A673 (cell line): ENCODE data around the gene SLC22A5. TPM values are rescaled to one million over a fixed set of nuclear protein-coding genes. Genes with fewer than 3 reads are reported as not detected.
A peak's percentile ranks its signal among the peaks of the same experiment; 100 is the strongest.

Experiments used
- BruUV-seq: library from RNA; stranded (reverse); fragments of 400-500 nt; replicated peaks from 2 replicates; lab custom pipeline; 2021; lab: Mats Ljungman, UMichigan
- CTCF ChIA-PET: fragments of 300-600 bp; sonication (Branson Sonifier 250); formaldehyde crosslinking; loops from one replicate; lab custom pipeline; 2022; ENCODE audit warnings: antibody characterized with exemption; lab: Charles Lee
- POLR2A ChIA-PET: fragments of 300-600 bp; sonication (Branson Sonifier 250); formaldehyde crosslinking; loops from one replicate; lab custom pipeline; 2022; ENCODE audit warnings: antibody characterized with exemption; ENCODE audit not compliant: low non-redundant PET; lab: Charles Lee
- DNase-seq: peaks from one replicate; pipeline ENCODE4 v3.0.0-alpha.2; 2015; ENCODE audit warnings: low spot score
- H3K27ac ChIP-seq: fragments of 200-600 bp; sonication (generic); 2 replicates; pipeline ENCODE4 v1.5.1; 2016; ENCODE audit warnings: mixed run types, low read depth, mild to moderate bottlenecking, mixed read lengths, antibody characterized with exemption, low read length; ENCODE audit not compliant: poor library complexity, severe bottlenecking
- H3K27me3 ChIP-seq: fragments of 200-600 bp; sonication (generic); replicated peaks from 2 replicates; pipeline ENCODE4 v1.6.1; 2017; ENCODE audit warnings: mixed run types, low read depth, mild to moderate bottlenecking, mixed read lengths, antibody characterized with exemption, low read length; ENCODE audit not compliant: insufficient read depth, poor library complexity
- H3K36me3 ChIP-seq: fragments of 200-600 bp; sonication (generic); 2 replicates; pipeline ENCODE4 v1.6.1; 2016; ENCODE audit warnings: mixed run types, mild to moderate bottlenecking, mixed read lengths, antibody characterized with exemption, low read length; ENCODE audit not compliant: insufficient read depth, poor library complexity, severe bottlenecking
- H3K4me1 ChIP-seq: fragments of 200-600 bp; sonication (generic); 2 replicates; pipeline ENCODE4 v1.6.1; 2017; ENCODE audit warnings: mixed run types, mild to moderate bottlenecking, mixed read lengths, antibody characterized with exemption, low read length; ENCODE audit not compliant: insufficient read depth, poor library complexity, severe bottlenecking
- H3K4me3 ChIP-seq: fragments of 200-600 bp; sonication (generic); 2 replicates; pipeline ENCODE4 v1.5.1; 2016; ENCODE audit warnings: low read depth, mixed run types, mild to moderate bottlenecking, mixed read lengths, low read length; ENCODE audit not compliant: poor library complexity, severe bottlenecking
- H3K9me3 ChIP-seq: fragments of 200-600 bp; sonication (generic); 2 replicates; pipeline ENCODE4 v1.6.1; 2016; ENCODE audit warnings: mixed run types, low read depth, mild to moderate bottlenecking, mixed read lengths, antibody characterized with exemption, low read length; ENCODE audit not compliant: poor library complexity, severe bottlenecking
- EZH2 ChIP-seq: fragments of 200-600 bp; sonication (generic); IDR thresholded peaks from 2 replicates; pipeline ENCODE4 v1.6.1; 2017; ENCODE audit warnings: borderline replicate concordance, low read depth, mild to moderate bottlenecking, mixed read lengths, antibody characterized with exemption, low read length; ENCODE audit not compliant: poor library complexity, severe bottlenecking
- intact Hi-C: fragments of 100-400 bp; cut with micrococcal nuclease; formaldehyde crosslinking; loops from one replicate; pipeline ENCODE4 v1.10.0; 2022; ENCODE audit not compliant: unreplicated experiment
- total RNA-seq: library from RNA; stranded (reverse); gene quantifications from 2 replicates; pipeline ENCODE4 v1.2.3, GENCODE V29; 2021
- TF ChIP-seq, protein P1 (sequence below): fragments of 300-800, 200-600 bp; sonication (generic); conservative IDR thresholded peaks from 2 replicates; pipeline ENCODE4 v1.5.1; 2017; ENCODE audit warnings: low read depth, mild to moderate bottlenecking, antibody characterized with exemption, low read length, moderate library complexity, mixed read lengths

Gene SLC22A5
- total RNA-seq, 1 experiment from 2014 or later, result 3.0 TPM

DNA sequence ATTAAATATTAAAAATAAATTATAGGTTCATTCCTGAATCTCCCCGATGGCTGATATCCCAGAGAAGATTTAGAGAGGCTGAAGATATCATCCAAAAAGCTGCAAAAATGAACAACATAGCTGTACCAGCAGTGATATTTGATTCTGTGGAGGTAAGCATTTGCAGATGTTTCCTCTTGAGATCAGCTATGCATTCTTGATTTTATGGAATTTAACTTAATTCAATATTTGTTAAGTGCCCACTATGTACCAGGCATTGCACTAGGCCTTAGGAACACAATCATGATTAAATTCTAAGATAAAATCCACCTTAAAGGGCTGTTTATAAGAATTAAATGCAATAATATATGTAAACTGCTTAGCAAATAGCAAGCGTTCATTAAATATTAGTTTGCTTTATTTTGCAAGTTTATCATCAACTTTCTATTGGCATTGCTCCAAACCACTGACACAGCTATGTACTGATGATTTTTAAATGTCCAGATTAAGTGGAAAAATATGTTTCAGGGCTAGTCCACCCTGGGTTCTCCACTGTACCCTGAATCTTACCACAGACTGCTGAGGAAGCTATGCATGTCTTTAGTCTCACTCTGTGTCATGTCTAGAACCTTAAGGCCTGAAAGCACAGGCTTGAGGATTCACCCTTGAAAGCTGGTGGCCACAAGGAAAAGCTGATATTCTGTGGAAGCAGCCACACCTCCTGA is 42.1 kb upstream of the SLC22A5 start:
- H3K9me3 ChIP-seq, result no peaks in the 10 kb centered on the region
- ChIA-PET CTCF (no interaction called here), POLR2A (no interaction called here)
- no peak overlapping the region for H3K27ac ChIP-seq
- H3K4me1 ChIP-seq, result no peaks in the 10 kb centered on the region
- intact Hi-C loops, result no loop called here
- TF ChIP-seq, protein P1, sequence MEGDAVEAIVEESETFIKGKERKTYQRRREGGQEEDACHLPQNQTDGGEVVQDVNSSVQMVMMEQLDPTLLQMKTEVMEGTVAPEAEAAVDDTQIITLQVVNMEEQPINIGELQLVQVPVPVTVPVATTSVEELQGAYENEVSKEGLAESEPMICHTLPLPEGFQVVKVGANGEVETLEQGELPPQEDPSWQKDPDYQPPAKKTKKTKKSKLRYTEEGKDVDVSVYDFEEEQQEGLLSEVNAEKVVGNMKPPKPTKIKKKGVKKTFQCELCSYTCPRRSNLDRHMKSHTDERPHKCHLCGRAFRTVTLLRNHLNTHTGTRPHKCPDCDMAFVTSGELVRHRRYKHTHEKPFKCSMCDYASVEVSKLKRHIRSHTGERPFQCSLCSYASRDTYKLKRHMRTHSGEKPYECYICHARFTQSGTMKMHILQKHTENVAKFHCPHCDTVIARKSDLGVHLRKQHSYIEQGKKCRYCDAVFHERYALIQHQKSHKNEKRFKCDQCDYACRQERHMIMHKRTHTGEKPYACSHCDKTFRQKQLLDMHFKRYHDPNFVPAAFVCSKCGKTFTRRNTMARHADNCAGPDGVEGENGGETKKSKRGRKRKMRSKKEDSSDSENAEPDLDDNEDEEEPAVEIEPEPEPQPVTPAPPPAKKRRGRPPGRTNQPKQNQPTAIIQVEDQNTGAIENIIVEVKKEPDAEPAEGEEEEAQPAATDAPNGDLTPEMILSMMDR, result no peak
- TF ChIP-seq EZH2, result no peak
- no peaks in the 10 kb centered on the region for H3K36me3 ChIP-seq
- H3K27me3 ChIP-seq, result no peaks in the 10 kb centered on the region
- DNase-seq, result peak; percentile 11
- BruUV-seq, result no TSS peak
- no peak overlapping the region for H3K4me3 ChIP-seq

DNA sequence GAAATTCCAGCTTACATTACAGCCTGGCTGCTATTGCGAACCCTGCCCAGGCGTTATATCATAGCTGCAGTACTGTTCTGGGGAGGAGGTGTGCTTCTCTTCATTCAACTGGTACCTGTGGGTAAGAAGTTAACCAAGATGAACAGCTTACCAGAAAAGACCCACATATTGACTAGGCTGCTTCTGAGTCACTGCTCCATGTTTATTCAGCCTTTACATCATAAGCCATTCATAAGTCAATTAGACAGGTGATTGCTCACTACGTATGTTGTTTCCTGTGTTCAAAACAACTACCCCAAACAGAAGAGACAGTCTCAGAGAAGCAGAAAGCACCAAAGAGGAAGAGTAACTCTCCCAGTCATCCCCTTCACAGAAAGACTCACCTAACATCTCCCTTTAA is 34.7 kb upstream of the SLC22A5 start:
- CTCF ChIA-PET, result no interaction called here
- Histone ChIP-seq H3K4me3 (no peak overlapping the region), H3K9me3 (no peaks in the 10 kb centered on the region), H3K27me3 (no peaks in the 10 kb centered on the region), H3K27ac (no peak overlapping the region), H3K4me1 (no peaks in the 10 kb centered on the region), H3K36me3 (no peaks in the 10 kb centered on the region)
- intact Hi-C loops, result no loop called here
- no peak for DNase-seq
- no TSS peak for BruUV-seq
- POLR2A ChIA-PET, result no interaction called here
- TF ChIP-seq, protein P1, result no peak
- TF ChIP-seq EZH2, result no peak

DNA sequence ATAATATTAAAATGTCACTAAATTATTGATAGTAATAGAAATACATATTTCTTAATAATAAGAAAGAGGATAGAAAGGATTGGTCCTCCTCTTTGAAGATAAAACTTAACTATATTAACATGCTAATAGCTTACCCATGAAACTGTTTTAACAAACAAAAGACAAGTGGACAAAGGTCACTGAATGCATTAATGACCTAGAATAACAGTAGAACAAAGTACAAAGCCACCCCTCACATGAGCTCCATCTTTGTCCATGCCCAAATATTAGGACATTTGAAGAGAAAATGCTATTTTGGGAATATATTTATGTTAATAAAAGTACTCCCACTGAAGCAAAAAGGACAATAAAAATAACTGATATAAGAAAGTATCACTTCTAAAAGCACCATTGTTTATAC is 34.1 kb upstream of the SLC22A5 start:
- Histone ChIP-seq H3K27me3 (no peaks in the 10 kb centered on the region), H3K27ac (no peak overlapping the region), H3K4me1 (no peaks in the 10 kb centered on the region), H3K36me3 (no peaks in the 10 kb centered on the region), H3K9me3 (no peaks in the 10 kb centered on the region), H3K4me3 (no peak overlapping the region)
- no peak for TF ChIP-seq EZH2
- TF ChIP-seq, protein P1, result no peak
- POLR2A ChIA-PET, result no interaction called here
- CTCF ChIA-PET, result no interaction called here
- intact Hi-C loops, result no loop called here
- no TSS peak for BruUV-seq
- DNase-seq, result no peak
